GM12891 (cell line): ENCODE data around the gene FAS.

Experiments used
- POLR2AphosphoS5 ChIP-seq: IDR thresholded peaks from 2 replicates; pipeline ENCODE4 v1.6.1; 2011; ENCODE audit warnings: low read depth, low read length, control low read depth
- TAF1 ChIP-seq: IDR thresholded peaks from 2 replicates; pipeline ENCODE4 v1.6.1; 2011; ENCODE audit warnings: low read depth, low read length, control low read depth

GRCh38 chr10:89001729-89002072 lies 11.1 kb downstream of the FAS start:
- TF ChIP-seq POLR2AphosphoS5 (no peak), TAF1 (no peak)
